Mesothelial cell of epicardium (in vitro differentiated cells): Measurements from ENCODE around the gene GLP1R. TPM values are rescaled to one million over a fixed set of nuclear protein-coding genes. Genes with fewer than 3 reads are reported as not detected.

Source experiments
- DNase-seq, 2 experiments: peaks; one replicate each; pipeline ENCODE4 v3.0.0; 2021; ENCODE audit warnings: low spot score in 2 of 2; ENCODE audit not compliant: unreplicated experiment in 2 of 2
- H3K27ac Mint-ChIP-seq: 2 replicates; pipeline ENCODE4 v1.8.0; 2021; ENCODE audit warnings: mixed read lengths
- H3K27me3 Mint-ChIP-seq: 2 replicates; pipeline ENCODE4 v1.8.0; 2021; ENCODE audit warnings: low read depth, mixed read lengths
- H3K36me3 Mint-ChIP-seq: 2 replicates; pipeline ENCODE4 v1.8.0; 2021; ENCODE audit warnings: mixed read lengths
- H3K4me1 Mint-ChIP-seq: 2 replicates; pipeline ENCODE4 v1.8.0; 2021; ENCODE audit warnings: mixed read lengths
- H3K4me3 Mint-ChIP-seq: 2 replicates; pipeline ENCODE4 v1.8.0; 2021; ENCODE audit warnings: mild to moderate bottlenecking, moderate library complexity, mixed read lengths
- H3K9me3 Mint-ChIP-seq: 2 replicates; pipeline ENCODE4 v1.8.0; 2021; ENCODE audit warnings: mixed read lengths
- CTCF ChIP-seq: fragments of 200-600 bp; sonication (generic); IDR thresholded peaks from one replicate; pipeline ENCODE4 v1.5.0; 2021; ENCODE audit warnings: antibody characterized with exemption; ENCODE audit not compliant: unreplicated experiment
- total RNA-seq: library from RNA; stranded (reverse); gene quantifications from 3 replicates; pipeline ENCODE4 v1.2.1, GENCODE V29; 2021

The GLP1R gene
- total RNA-seq, 1 donor from 2014 or later, result not detected

GRCh38 chr6:39092124-39092523 lies 43.5 kb downstream of the GLP1R start:
- no peak for TF ChIP-seq CTCF
- Mint-ChIP-seq H3K36me3 (no peaks in the 10 kb centered on the region), H3K27me3 (peaks cover 69% of the 10 kb centered on the region), H3K4me1 (no peaks in the 10 kb centered on the region), H3K27ac (no peak overlapping the region), H3K9me3 (no peaks in the 10 kb centered on the region), H3K4me3 (no peak overlapping the region)
- DNase-seq, result no peak

DNA sequence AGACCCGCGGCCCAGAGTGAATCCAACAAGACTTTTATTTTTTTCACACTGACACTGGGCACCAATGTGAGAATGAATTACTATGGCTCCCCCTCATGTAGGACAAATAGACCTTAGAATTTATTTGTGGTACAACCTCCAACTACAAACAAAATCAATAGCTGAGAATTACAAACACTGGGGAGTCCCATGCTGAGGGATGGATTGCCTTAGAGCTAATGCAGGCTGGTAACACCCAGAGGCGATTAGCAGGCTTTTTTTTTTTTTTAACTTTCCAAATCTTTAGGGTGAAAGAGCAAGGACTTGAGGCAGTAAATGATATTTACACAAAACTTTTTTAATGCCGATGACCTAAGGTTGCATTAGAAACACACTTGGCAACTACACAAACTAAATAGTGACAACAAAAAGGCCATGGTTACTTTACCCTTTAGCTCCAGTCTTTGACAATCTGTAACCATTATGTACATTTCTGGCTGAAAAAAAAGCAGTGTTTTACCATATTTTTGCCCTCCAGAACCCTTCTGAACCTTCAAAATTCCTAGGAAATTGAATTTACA lies 44.6 kb downstream of the GLP1R start:
- TF ChIP-seq CTCF, result no peak
- no peak overlapping the region for H3K4me3 Mint-ChIP-seq
- H3K27me3 Mint-ChIP-seq, result peaks cover 59% of the 10 kb centered on the region
- no peaks in the 10 kb centered on the region for H3K9me3 Mint-ChIP-seq
- no peak for DNase-seq
- H3K4me1 Mint-ChIP-seq, result no peaks in the 10 kb centered on the region
- H3K36me3 Mint-ChIP-seq, result no peaks in the 10 kb centered on the region
- no peak overlapping the region for H3K27ac Mint-ChIP-seq

GRCh38 chr6:39095578-39095977 lies 47.0 kb downstream of the GLP1R start:
- Mint-ChIP-seq H3K4me1 (no peaks in the 10 kb centered on the region), H3K36me3 (no peaks in the 10 kb centered on the region), H3K27me3 (peaks cover 45% of the 10 kb centered on the region), H3K9me3 (no peaks in the 10 kb centered on the region), H3K27ac (no peak overlapping the region), H3K4me3 (no peak overlapping the region)
- TF ChIP-seq CTCF, result no peak
- DNase-seq, result no peak

DNA sequence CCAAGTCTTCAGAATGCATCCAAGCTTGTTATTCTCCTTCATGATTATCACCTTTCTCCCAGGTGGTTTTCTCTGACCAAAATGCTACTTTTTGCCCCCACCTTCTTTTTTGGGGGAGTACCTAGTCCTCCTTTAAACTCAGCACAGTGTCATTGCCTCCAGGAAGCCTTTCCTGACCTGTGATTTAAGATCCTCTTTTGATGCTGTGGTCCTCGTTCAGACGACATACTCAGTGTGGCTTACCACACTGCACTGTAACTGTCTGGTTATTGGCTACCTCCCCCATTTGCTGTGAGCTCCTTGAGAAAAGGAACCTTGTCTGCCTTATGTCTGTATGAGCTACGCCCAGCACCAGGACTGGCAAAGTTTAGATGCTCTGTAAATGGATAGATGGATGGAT lies 51.8 kb downstream of the GLP1R start:
- H3K36me3 Mint-ChIP-seq, result peaks cover 7% of the 10 kb centered on the region
- H3K4me3 Mint-ChIP-seq, result no peak overlapping the region
- no peak for TF ChIP-seq CTCF
- no peak for DNase-seq
- no peaks in the 10 kb centered on the region for H3K9me3 Mint-ChIP-seq
- peaks cover 9% of the 10 kb centered on the region for H3K27me3 Mint-ChIP-seq
- H3K4me1 Mint-ChIP-seq, result no peaks in the 10 kb centered on the region
- H3K27ac Mint-ChIP-seq, result no peak overlapping the region

DNA sequence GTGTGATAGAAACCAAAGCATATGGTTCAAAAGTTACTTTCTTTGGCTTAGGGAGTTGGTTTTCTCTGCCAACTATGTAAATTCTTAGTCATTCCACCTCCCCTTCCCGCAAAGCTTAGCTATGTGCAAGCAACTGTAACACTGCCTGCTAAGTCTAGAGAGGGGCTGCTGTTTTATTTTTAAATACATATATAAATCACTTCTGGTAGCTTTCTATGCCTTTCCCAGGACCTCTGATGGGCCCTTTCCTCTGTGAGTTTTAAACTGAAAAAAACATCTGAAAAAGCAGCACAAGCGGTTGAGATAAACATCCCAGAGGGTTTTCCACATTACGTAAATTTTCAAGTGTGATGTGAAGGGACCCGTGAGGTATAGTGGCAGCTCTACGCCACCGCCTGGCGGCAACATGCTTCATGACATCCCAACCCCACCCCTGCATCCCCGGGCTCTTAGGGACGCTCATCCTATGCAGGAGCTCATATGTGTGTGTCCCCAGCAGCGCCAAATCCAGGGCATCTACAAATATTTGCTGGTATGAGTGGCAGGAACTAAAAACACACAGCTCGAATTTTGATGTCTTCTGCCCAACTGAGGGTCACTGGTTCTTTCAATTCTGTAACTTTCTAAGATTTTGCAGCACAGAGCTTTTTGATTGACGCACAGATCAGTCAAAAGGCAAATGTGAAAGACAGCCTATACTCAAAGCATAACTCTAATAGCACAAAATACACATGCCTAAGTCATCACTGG lies 53.7 kb downstream of the GLP1R start:
- H3K9me3 Mint-ChIP-seq, result no peaks in the 10 kb centered on the region
- H3K27me3 Mint-ChIP-seq, result peaks cover 9% of the 10 kb centered on the region
- H3K36me3 Mint-ChIP-seq, result peaks cover 12% of the 10 kb centered on the region
- peak overlapping the region; percentile 44 for H3K27ac Mint-ChIP-seq
- TF ChIP-seq CTCF, result peak; percentile 50
- no peak overlapping the region for H3K4me3 Mint-ChIP-seq
- peak in 1 of 2 experiments; percentile 49 for DNase-seq
- H3K4me1 Mint-ChIP-seq, result no peaks in the 10 kb centered on the region
